Gastrocnemius medialis (tissue), 4 donors: Measurements from ENCODE around the gene RASAL2. TPM values are rescaled to one million over a fixed set of nuclear protein-coding genes. Genes with fewer than 3 reads are reported as not detected.
"Not testable (repeated sequence)": the region's sequence is repeated elsewhere in the genome, so short reads cannot be mapped to it uniquely, and the experiment has no call there.

Source experiments
- ATAC-seq, 2 donors: fragments of 150-250 bp; one replicate each; pipeline ENCODE4 v1.9.1; 2016
- DNase-seq, 2 donors: peaks; one replicate each; pipeline ENCODE4 v3.0.0-alpha.2; 2019
- H3K27ac ChIP-seq, 4 donors: fragments of 200-600 bp; sonication (generic); 1 replicate in 1 of 4; 2 replicates in 3 of 4; pipeline ENCODE4 v1.5.1; 2016 to 2018; ENCODE audit warnings: mild to moderate bottlenecking in 2 of 4, moderate library complexity in 1 of 4
- H3K27me3 ChIP-seq, 3 donors: fragments of 200-600 bp; sonication (generic) in 2 of 3; 1 replicate in 1 of 3; 2 replicates in 2 of 3; pipeline versions ENCODE4 v1.5.1 to v1.6.0; 2016 to 2019; ENCODE audit warnings: mild to moderate bottlenecking in 1 of 3, moderate library complexity in 1 of 3
- H3K36me3 ChIP-seq, 2 donors: fragments of 200-600 bp; sonication (generic) in 1 of 2; one replicate each; pipeline ENCODE4 v1.5.1; 2017 to 2018
- H3K4me1 ChIP-seq, 2 donors: fragments of 200-600 bp; sonication (generic) in 1 of 2; one replicate each; pipeline ENCODE4 v1.5.1; 2016 to 2017; ENCODE audit warnings: mild to moderate bottlenecking in 2 of 2
- H3K4me3 ChIP-seq, 4 donors: fragments of 200-600 bp; sonication (generic) in 3 of 4; 1 replicate in 1 of 4; 2 replicates in 3 of 4; pipeline ENCODE4 v1.5.1; 2016 to 2019; ENCODE audit warnings: mild to moderate bottlenecking in 2 of 4
- H3K9me3 ChIP-seq, 3 donors: fragments of 200-600 bp; sonication (generic) in 2 of 3; 1 replicate in 1 of 3; 2 replicates in 2 of 3; pipeline ENCODE4 v1.5.1; 2016 to 2019
- CTCF ChIP-seq, 5 experiments: fragments of 450-650 bp in 3 of 5; fragments of 200-600 bp in 2 of 5; sonication (generic) in 2 of 5; IDR thresholded peaks in 4 of 5; conservative IDR thresholded peaks in 1 of 5; 1 replicate in 4 of 5; 2 replicates in 1 of 5; pipeline ENCODE4 v1.5.1; 2016 to 2019; ENCODE audit warnings: antibody characterized with exemption in 5 of 5, mild to moderate bottlenecking in 3 of 5, moderate library complexity in 3 of 5
- POLR2A ChIP-seq, 2 donors: fragments of 450-650 bp; IDR thresholded peaks; one replicate each; pipeline ENCODE4 v1.6.1; 2017; ENCODE audit warnings: antibody characterized with exemption in 2 of 2, mild to moderate bottlenecking in 2 of 2, moderate library complexity in 2 of 2
- in situ Hi-C, 4 donors: fragments of 200-750 bp; cut with MboI; loops; one replicate each; pipeline versions ENCODE4 v1.15.0 to v1.8.0; 2017; ENCODE audit warnings: low sequenced_read_pairs in 4 of 4
- intact Hi-C: fragments of 100-400 bp; cut with DNase I; formaldehyde crosslinking; loops from one replicate; pipeline ENCODE4 v1.15.1; 2023; ENCODE audit warnings: low total_unique reads
- total RNA-seq, 4 donors: library from RNA; depleted of rRNA; stranded (reverse); fragments of >200 nt; gene quantifications; one replicate each; pipeline versions ENCODE4 v1.1.0 to v1.2.3, GENCODE V29; 2016

RASAL2 gene
- total RNA-seq, 4 donors from 2014 or later: 7.6 to 13.4 (median 8.8) TPM

- no peaks in the 10 kb centered on the region for H3K9me3 ChIP-seq
- no peak for TF ChIP-seq POLR2A (IDR thresholded peaks at IDR 0.05)
- TF ChIP-seq CTCF (IDR thresholded peaks at IDR 0.05 in 4 of 5, conservative IDR thresholded peaks at IDR 0.05 in 1 of 5): peak; percentile 65 to 93 (median 78)
- no peak overlapping the region for H3K4me3 ChIP-seq
- intact Hi-C loops (loop anchor here (2.0 kb wide), 1 partner anchor 191 kb away; no protein-coding TSS in a partner anchor), in situ Hi-C loops (loop anchor here in 3 of 4 donors (10.0 to 25.0 kb wide), 2 partner anchors 187 to 190 kb away; no protein-coding TSS in a partner anchor)
- DNase-seq (peak in 1 of 2 donors; percentile 31), ATAC-seq (peak; percentile 54 to 90)
- no peaks in the 10 kb centered on the region for H3K36me3 ChIP-seq
- H3K4me1 ChIP-seq: no peaks in the 10 kb centered on the region
- H3K27ac ChIP-seq: no peak overlapping the region
- no peaks in the 10 kb centered on the region for H3K27me3 ChIP-seq
Observed at GRCh38 chr1:178501705-178502329, 407.9 kb downstream of the RASAL2 start.

GRCh38 chr1:178502330-178502714 lies 408.4 kb downstream of the RASAL2 start:
- DNase-seq: no peak
- H3K4me1 ChIP-seq: no peaks in the 10 kb centered on the region
- no peaks in the 10 kb centered on the region for H3K27me3 ChIP-seq
- no peaks in the 10 kb centered on the region for H3K36me3 ChIP-seq
- H3K27ac ChIP-seq: no peak overlapping the region
- intact Hi-C loops: no loop called here
- no peak overlapping the region for H3K4me3 ChIP-seq
- ATAC-seq: no peak
- TF ChIP-seq CTCF (IDR thresholded peaks at IDR 0.05 in 4 of 5, conservative IDR thresholded peaks at IDR 0.05 in 1 of 5) (no peak), POLR2A (IDR thresholded peaks at IDR 0.05) (no peak)
- no peaks in the 10 kb centered on the region for H3K9me3 ChIP-seq
- in situ Hi-C loops: loop anchor here in 3 of 4 donors (10.0 to 25.0 kb wide), 2 partner anchors 188 to 190 kb away; no protein-coding TSS in a partner anchor

- intact Hi-C loops: no loop called here
- Histone ChIP-seq H3K4me3 (no peak overlapping the region), H3K27ac (no peak overlapping the region), H3K27me3 (no peaks in the 10 kb centered on the region), H3K4me1 (no peaks in the 10 kb centered on the region), H3K36me3 (no peaks in the 10 kb centered on the region), H3K9me3 (no peaks in the 10 kb centered on the region)
- in situ Hi-C loops: loop anchor here in 3 of 4 donors (10.0 to 25.0 kb wide), 2 partner anchors 188 to 191 kb away; no protein-coding TSS in a partner anchor
- TF ChIP-seq POLR2A (IDR thresholded peaks at IDR 0.05) (no peak), CTCF (IDR thresholded peaks at IDR 0.05 in 4 of 5, conservative IDR thresholded peaks at IDR 0.05 in 1 of 5) (no peak)
- ATAC-seq (no peak), DNase-seq (no peak)
Observed at GRCh38 chr1:178502856-178503255, 409.0 kb downstream of the RASAL2 start.

GRCh38 chr1:178503316-178503715 lies 409.4 kb downstream of the RASAL2 start:
- intact Hi-C loops, H3K27ac ChIP-seq, H3K4me1 ChIP-seq, H3K4me3 ChIP-seq, DNase-seq, H3K9me3 ChIP-seq, H3K36me3 ChIP-seq, ATAC-seq, H3K27me3 ChIP-seq: not testable (repeated sequence)
- in situ Hi-C loops: loop anchor here in 3 of 4 donors (10.0 to 25.0 kb wide), 2 partner anchors 189 to 191 kb away; no protein-coding TSS in a partner anchor

- Histone ChIP-seq H3K27me3 (no peaks in the 10 kb centered on the region), H3K4me3 (no peak overlapping the region), H3K9me3 (no peaks in the 10 kb centered on the region), H3K36me3 (no peaks in the 10 kb centered on the region), H3K27ac (no peak overlapping the region), H3K4me1 (no peaks in the 10 kb centered on the region)
- ATAC-seq: no peak
- TF ChIP-seq POLR2A (IDR thresholded peaks at IDR 0.05) (no peak), CTCF (IDR thresholded peaks at IDR 0.05 in 4 of 5, conservative IDR thresholded peaks at IDR 0.05 in 1 of 5) (no peak)
- in situ Hi-C loops (loop anchor here in 3 of 4 donors (10.0 to 25.0 kb wide), 2 partner anchors 189 to 192 kb away; no protein-coding TSS in a partner anchor), intact Hi-C loops (no loop called here)
- DNase-seq: no peak
Observed at GRCh38 chr1:178503849-178504248, 409.9 kb downstream of the RASAL2 start.
